ENCODE measurements around the gene ZNF805. TPM values are rescaled to one million over a fixed set of nuclear protein-coding genes. Genes with fewer than 3 reads are reported as not detected.

ZNF805 gene
- total RNA-seq, 2 experiments from 2014 or later, result 6.4 to 7.1 TPM

DNA sequence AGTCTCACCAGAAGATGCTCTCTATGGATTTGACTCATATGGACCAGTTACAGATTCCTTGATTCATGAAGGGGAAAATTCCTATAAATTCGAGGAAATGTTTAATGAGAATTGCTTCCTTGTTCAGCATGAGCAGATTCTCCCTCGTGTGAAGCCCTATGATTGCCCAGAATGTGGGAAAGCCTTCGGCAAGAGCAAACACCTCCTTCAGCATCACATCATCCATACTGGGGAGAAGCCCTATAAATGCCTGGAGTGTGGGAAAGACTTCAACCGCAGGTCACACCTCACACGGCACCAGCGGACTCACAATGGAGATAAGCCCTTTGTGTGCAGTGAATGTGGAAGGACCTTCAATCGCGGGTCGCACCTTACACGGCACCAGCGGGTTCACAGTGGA, 50.5 kb downstream of the ZNF805 start:
- ATAC-seq (no peak), DNase-seq (no peak)
- intact Hi-C loops (cut with DNase I, micrococcal nuclease), result no loop called here
- H3K4me1 Mint-ChIP-seq, result peaks cover 4% of the 10 kb centered on the region
- ChIA-PET CTCF (no interaction called here), POLR2A (no interaction called here)
- peaks cover 96% of the 10 kb centered on the region for H3K36me3 Mint-ChIP-seq (ENCODE audit: low read depth)
- no peaks in the 10 kb centered on the region for H3K27me3 Mint-ChIP-seq
- H3K4me3 Mint-ChIP-seq, result no peak overlapping the region
- H3K9me3 Mint-ChIP-seq (ENCODE audit: low read depth), result peaks cover 54% of the 10 kb centered on the region
- no peak overlapping the region for H3K27ac Mint-ChIP-seq

DNA sequence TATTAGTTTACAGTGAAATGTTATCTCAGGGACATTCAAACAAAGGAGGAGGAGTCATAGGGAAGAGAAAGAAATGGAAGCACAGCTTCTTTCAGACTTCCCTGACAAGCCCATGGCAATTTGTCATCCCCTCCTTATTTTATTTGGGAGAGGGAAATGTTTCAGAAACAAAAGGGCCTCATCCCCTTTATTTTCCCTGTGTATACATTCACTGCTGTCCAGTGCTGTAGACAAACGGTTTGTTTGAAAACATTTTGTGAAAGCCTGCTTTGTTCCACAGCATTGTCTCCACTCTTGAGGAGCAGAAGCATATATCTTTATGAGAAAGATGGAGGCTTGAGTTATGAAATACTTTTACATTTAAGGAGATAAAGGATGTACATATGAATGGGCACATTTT, 52.1 kb downstream of the ZNF805 start:
- peaks cover 97% of the 10 kb centered on the region for H3K36me3 Mint-ChIP-seq (ENCODE audit: low read depth)
- no peak for DNase-seq
- H3K4me1 Mint-ChIP-seq, result peaks cover 4% of the 10 kb centered on the region
- H3K9me3 Mint-ChIP-seq (ENCODE audit: low read depth), result peaks cover 53% of the 10 kb centered on the region
- intact Hi-C loops (cut with DNase I, micrococcal nuclease), result no loop called here
- no peak overlapping the region for H3K27ac Mint-ChIP-seq
- ATAC-seq, result no peak
- ChIA-PET CTCF (no interaction called here), POLR2A (no interaction called here)
- H3K27me3 Mint-ChIP-seq, result no peaks in the 10 kb centered on the region
- no peak overlapping the region for H3K4me3 Mint-ChIP-seq

DNA sequence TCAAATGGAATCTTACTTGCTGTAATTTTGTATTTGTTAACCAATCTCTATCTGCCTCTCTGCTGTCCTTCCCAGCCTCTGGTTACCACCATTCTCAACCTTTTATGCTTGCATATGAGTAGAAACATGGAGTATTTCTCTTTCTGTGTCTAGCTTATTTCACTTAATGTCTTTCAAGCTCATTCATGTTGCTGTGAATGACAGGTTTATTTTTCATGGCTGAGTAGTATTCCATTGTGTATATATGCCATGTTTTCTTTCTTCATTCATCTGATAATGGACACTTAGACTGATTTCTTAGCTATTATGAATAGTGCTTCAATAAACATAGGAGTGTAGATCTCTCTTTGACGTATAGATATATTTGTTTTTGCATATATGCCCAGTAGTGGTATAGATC, 53.3 kb downstream of the ZNF805 start:
- intact Hi-C loops (cut with DNase I, micrococcal nuclease), result no loop called here
- Mint-ChIP-seq H3K27ac (no peak overlapping the region), H3K4me1 (peaks cover 6% of the 10 kb centered on the region), H3K9me3 (ENCODE audit: low read depth) (peaks cover 56% of the 10 kb centered on the region), H3K4me3 (no peak overlapping the region), H3K27me3 (no peaks in the 10 kb centered on the region), H3K36me3 (ENCODE audit: low read depth) (peaks cover 97% of the 10 kb centered on the region)
- POLR2A ChIA-PET, result no interaction called here
- CTCF ChIA-PET, result interaction anchor here (0.5 kb wide), 1 partner anchor 185 kb away, joined by 3 read pairs; no protein-coding TSS in a partner anchor
- ATAC-seq (no peak), DNase-seq (no peak)

DNA sequence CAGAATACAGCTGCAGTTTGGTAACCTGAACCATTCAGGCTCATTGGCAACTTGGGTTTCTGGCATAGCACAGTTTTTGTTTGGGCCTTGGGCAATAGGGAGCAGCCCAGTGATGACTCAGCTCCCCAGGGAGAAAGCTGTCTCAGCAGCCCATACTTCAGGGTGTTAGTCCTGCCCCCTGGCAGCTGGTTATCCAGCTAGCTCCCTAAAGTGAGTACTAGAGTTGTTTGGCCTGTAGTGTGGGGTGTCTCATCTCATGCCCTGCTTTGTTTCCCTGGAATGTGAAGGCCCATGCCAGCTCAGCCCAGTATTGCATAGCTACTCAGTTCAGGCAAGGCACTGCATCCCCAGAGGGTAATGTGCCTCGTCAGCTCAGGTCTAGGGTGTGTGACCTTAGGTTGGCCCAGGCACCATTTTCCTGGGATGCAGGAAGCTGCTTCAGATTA, 61.6 kb downstream of the ZNF805 start:
- H3K4me3 Mint-ChIP-seq, result no peak overlapping the region
- peaks cover 8% of the 10 kb centered on the region for H3K4me1 Mint-ChIP-seq
- ATAC-seq (peak; percentile 16), DNase-seq (no peak)
- POLR2A ChIA-PET, result interaction anchor here (0.6 to 1.1 kb wide), 2 partner anchors 19 to 348 kb away, joined by 3 to 4 read pairs; no protein-coding TSS in a partner anchor
- no peaks in the 10 kb centered on the region for H3K27me3 Mint-ChIP-seq
- peaks cover 18% of the 10 kb centered on the region for H3K9me3 Mint-ChIP-seq (ENCODE audit: low read depth)
- CTCF ChIA-PET, result interaction anchor here (0.8 kb wide), 1 partner anchor 42 kb away, joined by 4 read pairs; no protein-coding TSS in a partner anchor
- no peak overlapping the region for H3K27ac Mint-ChIP-seq
- H3K36me3 Mint-ChIP-seq (ENCODE audit: low read depth), result peaks cover 77% of the 10 kb centered on the region
- intact Hi-C loops (cut with DNase I, micrococcal nuclease), result no loop called here

DNA sequence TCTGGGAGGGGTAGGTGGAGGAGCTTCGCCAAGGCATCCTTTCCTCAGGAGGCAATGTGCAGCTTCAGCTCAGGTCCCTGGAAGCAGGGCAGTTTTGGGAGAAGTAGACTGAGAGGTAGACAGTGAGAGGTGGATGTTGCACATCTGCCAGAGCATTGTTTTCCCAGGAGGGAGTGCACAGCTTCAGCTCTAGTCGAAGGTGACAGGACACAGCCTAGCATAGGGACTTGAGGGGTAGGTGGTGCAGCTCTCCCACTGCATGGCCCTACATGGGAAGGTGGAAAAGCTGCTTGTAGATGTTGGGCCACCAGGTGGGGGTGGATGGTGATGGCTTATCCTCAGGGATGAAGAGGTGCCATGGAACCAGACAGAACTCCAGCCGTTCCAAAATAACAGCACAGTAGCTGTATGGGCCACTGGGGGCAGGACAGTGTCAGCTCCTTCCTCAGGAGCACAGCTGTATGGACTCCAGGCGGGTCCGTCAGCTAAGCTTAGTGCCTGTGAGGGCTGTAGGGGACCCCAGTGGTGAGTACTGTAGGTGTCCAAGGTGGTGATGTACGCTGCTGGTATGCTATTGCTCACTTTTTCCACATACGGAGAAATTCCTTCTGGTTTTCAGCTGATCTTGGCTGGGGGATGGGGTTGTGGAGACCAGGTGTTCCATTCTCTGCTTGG, 62.4 kb downstream of the ZNF805 start:
- intact Hi-C loops (cut with DNase I, micrococcal nuclease), result no loop called here
- Mint-ChIP-seq H3K27ac (no peak overlapping the region), H3K27me3 (no peaks in the 10 kb centered on the region), H3K36me3 (ENCODE audit: low read depth) (peaks cover 69% of the 10 kb centered on the region), H3K4me1 (peaks cover 6% of the 10 kb centered on the region), H3K9me3 (ENCODE audit: low read depth) (peaks cover 15% of the 10 kb centered on the region), H3K4me3 (no peak overlapping the region)
- ChIA-PET POLR2A (no interaction called here), CTCF (no interaction called here)
- ATAC-seq, result no peak
- DNase-seq, result no peak

Other genes with a start within 250 kb of the ZNF805 start
- not detected for gene USP29, start 120.6 kb upstream of the ZNF805 start, total RNA-seq
- gene ZIM3, start 95.4 kb upstream of the ZNF805 start, total RNA-seq, result not detected
- not detected for gene DUXA, start 73.1 kb upstream of the ZNF805 start, total RNA-seq
- 10 to 100 TPM; 14.8 to 21.1 TPM for gene ZNF264, start 49.1 kb upstream of the ZNF805 start, total RNA-seq
- gene AURKC, start 9.6 kb upstream of the ZNF805 start, total RNA-seq, result under 1 TPM; 0.55 to 0.79 TPM
- gene ZNF460, start 39.9 kb downstream of the ZNF805 start, total RNA-seq, result 10 to 100 TPM; 52.4 to 59.8 TPM
- gene ZNF543, start 79.8 kb downstream of the ZNF805 start, total RNA-seq, result 1 to 10 TPM; 5.8 to 6.2 TPM
- 1 to 10 TPM; 6.2 TPM for gene ZNF304, start 110.6 kb downstream of the ZNF805 start, total RNA-seq
- gene TRAPPC2B, start 122.9 kb downstream of the ZNF805 start, total RNA-seq, result 1 to 10 TPM; 3.2 to 6.1 TPM
- gene ZNF547, start 122.9 kb downstream of the ZNF805 start, total RNA-seq, result 1 to 10 TPM; 1.5 to 1.7 TPM
- 10 to 100 TPM; 15.1 to 20.3 TPM for gene ZNF548, start 149.2 kb downstream of the ZNF805 start, total RNA-seq
- 1 to 10 TPM; 6.4 to 8.3 TPM for gene ZNF17, start 170.5 kb downstream of the ZNF805 start, total RNA-seq
- 10 to 100 TPM; 10.6 to 17.9 TPM for gene ZNF749, start 194.7 kb downstream of the ZNF805 start, total RNA-seq
- gene VN1R1, start 216.5 kb downstream of the ZNF805 start, total RNA-seq, result under 1 TPM; 0.09 to 0.16 TPM
- 1 to 10 TPM; 6.5 to 7.5 TPM for gene ZNF772, start 236.9 kb downstream of the ZNF805 start, total RNA-seq
- 1 to 10 TPM; 6.3 to 6.6 TPM for gene ZNF419, start 247.1 kb downstream of the ZNF805 start, total RNA-seq

All from activated CD4-positive, alpha-beta T cell treated with anti-CD3 and anti-CD28 coated beads for 36 hours (primary cell).